Stimulated activated CD4-positive, alpha-beta T cell treated with anti-CD3 and anti-CD28 coated beads, Interleukin-2, amount 100 ng/mL, for 48 hours (primary cell): ENCODE data around the gene GLP1R.
A peak's percentile ranks its signal among the peaks of the same experiment; 100 is the strongest.

Experiments
- DNase-seq, 2 donors: peaks; one replicate each; pipeline ENCODE4 v3.0.0-alpha.2; 2020

The GLP1R gene

GRCh38 chr6:39048481-39049399 lies at the start of gene GLP1R:
GLP1R (plus strand) TSS chr6:39048781; CDS start chr6:39048841, 60 bp downstream.
- no peak for DNase-seq

DNA sequence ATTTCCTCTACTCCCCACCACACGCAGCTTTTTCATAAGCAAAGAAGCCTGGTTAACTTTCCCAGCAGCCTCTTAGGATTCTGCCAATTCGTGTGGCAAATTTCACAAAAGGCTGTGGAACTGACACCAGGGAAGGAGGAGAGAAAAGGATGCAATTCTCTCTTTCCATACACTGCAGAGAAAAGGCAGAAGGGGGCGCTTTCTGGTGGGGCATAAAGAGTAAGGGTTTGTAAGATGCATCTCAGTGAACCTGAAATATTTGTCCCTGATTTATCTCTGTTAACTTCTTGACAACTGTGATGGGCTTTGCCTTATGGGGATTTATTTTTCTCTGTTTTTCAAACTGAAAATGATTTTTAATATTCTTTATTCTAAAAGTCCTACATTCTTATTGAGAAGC lies 45.5 kb upstream of the GLP1R start:
- DNase-seq: peak in 1 of 2 donors; percentile 6

DNA sequence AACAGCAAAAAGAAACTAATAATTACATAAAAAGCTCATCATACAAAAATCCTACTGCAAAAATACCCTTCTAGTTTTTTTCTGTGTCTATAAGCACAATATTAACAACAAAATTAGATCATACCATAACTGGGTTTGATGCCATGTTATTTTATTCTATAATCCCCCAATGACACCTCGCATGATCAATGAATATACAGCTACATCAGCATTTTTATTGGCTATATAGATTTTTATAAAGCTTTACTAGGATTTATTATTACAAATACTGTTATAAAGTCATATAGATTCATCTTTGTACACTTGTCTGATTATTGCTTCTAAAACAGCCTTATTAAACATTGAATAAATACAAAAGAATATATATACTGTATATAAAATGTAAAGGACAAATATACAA lies 45.1 kb upstream of the GLP1R start:
- DNase-seq: no peak

DNA sequence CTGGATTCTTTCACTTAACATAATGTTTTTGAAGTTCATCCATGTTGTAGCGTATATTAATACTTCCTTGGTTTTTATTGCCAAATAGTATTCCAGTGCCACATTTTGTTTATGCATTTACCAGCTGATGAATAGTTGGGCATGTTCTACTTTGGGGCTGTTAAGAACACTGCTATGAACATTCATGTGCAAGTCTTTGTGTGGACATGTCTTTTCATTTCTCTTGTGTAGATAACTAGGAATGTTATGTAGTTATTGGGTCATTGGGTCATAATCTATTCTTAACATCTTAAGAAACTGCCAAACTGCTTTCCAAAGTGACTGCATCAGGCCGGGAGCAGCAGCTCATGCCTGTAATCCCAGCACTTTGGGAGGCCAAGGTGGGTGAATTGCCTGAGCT lies 43.8 kb upstream of the GLP1R start:
- no peak for DNase-seq

DNA sequence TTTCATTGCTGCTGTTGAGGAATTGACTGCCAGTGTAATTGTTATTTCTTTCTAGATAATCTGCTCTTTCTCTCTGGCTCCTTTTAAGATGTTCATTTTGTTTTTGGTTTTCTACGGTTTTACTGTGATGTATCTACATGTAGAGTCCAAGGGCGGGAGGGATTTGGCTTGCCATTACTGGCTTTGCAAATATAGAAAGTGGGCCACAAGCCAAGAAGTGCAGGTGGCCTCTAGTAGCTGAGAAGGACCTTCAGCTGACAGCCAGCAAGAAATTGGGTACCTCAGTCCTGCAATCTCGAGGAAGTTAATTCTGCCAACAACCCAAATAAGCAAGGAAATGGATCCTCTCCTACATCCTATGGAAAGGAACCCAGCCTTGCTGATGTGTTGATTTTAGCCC lies 42.8 kb upstream of the GLP1R start:
- no peak for DNase-seq

DNA sequence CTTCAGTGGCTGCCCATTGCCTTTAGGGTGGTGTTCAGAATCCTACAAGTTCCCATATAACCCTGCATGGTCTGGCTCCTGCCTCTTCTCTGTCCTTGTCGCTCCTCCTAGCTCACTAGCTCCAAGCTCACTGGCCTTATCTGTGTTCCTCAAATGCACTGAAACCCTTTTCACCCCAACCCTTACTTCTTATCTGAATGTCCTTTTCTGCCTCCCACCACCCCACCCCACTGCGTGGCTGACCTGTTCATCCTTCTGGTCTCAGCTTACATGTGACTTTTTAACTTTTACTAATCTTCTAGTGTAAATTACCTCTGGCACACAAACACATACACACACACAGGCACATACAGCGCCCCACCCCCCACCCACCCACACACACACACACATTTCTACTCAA lies 41.0 kb upstream of the GLP1R start:
- DNase-seq: no peak

DNA sequence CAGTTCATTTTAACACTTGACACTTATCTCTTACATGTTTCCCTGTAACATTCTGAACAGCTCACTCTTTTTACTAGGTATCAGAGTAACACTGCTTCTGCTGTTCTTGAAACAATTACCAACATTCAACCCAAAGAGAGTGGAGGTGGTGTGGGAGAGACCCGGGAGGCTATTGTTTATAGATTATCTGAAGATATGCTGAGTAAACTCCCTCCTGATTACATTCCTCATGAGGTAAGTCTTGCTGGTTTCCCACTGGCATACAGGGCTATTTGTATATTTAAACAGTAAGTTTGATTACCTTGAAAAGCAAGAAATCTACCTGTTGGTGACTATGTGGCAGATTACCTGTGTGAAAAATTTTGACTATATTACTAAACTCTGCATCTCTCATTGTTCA lies 39.8 kb upstream of the GLP1R start:
- DNase-seq: no peak

GRCh38 chr6:39009476-39009875 lies 39.1 kb upstream of the GLP1R start:
- DNase-seq: no peak

GRCh38 chr6:39016839-39017546 lies 31.6 kb upstream of the GLP1R start:
- DNase-seq: no peak

DNA sequence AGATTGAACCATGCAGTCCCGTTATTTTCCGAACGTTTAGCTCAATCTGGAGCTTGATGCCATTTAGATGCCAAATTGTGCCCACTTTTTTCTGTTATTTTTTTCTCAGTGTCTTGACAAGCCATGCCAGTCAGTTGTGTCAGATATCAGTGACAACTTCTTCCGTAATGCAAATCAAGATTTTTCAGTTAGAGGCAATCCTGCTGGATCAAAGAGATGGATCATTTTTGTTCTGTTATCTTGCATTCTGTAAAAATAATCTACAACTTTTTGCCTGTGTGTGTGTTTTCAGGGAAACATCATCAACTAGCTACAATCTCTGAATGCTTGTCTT lies 31.1 kb upstream of the GLP1R start:
- no peak for DNase-seq

DNA sequence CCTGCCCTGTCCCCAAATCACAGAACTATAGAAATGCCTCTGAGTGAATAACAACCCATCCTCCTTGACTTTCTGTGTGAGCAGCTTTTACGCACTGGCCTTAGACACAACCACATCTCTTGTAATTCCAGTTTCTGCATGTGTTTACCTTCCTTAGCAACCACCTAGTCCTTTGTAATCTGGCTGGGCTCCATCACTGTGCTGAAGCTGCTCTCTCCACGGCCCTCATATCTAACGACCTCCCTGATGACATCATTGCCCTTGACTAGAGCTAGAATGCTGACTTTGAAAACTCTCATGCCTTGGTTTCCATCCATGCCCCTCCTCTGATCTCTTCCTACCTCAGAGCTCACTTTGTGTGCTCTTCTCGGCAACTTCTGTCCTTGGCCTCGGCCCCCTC lies 30.5 kb upstream of the GLP1R start:
- no peak for DNase-seq

DNA sequence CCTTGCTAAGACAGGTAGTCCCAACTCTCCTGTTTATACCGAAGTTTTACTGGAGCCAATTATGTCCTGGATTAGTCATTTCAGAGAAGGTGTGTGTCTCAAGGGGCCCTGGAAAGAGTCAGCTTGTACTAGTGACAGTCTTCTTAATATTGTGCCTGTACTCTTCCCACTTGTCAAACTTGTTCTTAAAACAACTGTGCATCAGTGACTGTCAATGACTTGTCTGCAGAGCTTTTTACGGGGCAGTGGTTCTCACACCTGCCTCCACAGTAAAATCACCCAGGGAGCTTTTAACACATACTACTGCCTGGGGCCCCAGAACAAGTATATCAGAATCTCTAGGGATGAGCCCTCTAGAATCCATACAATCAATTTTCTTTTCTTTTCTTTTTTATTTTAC lies 28.4 kb upstream of the GLP1R start:
- DNase-seq: no peak

GRCh38 chr6:39021041-39021440 lies 27.5 kb upstream of the GLP1R start:
- DNase-seq: no peak

GRCh38 chr6:39021779-39022178 lies 26.8 kb upstream of the GLP1R start:
- no peak for DNase-seq

GRCh38 chr6:39026175-39026574 lies 22.4 kb upstream of the GLP1R start:
- no peak for DNase-seq

DNA sequence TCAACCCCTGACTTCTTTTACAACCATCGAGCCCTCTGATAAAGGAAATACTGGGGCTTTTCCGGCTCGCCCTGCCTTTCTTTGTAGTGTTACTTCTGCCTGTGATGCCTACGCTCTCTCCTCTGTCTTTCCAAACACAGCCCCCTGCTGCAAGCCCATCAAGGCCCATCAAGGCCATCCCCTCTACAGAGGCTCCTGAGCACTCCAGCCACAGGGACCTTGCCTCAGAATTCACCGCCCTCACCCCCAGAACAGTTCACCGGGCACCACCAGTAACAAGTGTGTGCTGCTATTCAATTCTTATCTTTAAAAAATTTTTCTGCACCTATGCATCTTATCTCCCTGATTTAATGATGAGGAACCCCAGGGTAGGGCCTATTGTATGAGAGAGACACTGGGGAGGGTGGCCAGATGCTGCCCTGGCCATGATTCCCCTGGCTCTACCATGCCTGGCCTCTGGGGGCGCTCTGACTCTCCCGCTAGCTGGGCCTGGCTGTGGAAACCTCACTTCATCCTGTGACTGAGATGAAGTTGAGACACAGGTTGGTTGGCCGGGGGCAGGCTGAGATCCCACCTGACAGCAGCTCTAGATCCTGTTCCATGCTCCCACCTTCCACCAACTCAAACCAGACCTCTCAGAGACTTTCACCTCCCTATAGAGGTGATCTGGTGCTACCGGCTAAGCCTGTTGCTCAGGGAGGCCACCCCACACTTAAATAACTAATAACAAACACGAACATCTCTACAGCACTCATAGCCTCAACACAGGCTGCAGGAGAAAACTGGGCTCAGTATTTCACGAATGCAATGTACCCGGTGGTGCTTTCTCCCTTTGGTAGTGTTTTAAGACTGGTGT lies 19.2 kb upstream of the GLP1R start:
- DNase-seq: peak; percentile 50 to 59

DNA sequence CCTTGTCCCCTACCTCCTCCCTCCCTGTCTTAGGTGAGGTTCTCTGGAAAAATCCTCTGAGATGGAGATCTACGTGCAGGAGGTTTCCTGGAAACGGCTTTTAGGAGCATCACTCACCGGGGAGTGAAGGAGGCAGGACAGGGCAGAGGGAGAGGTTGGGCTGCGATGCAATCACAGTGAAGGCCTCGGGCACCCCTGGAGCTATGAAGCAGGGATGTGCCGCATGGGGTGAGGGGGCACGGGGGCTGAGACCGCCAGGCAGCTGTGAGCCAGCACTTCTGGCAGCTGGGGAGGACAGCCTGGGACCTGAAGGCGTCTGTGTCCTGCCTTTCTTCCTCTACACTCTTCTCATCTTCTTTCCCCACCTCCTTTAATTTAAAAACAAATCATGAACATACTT lies 12.9 kb upstream of the GLP1R start:
- no peak for DNase-seq

- DNase-seq: no peak
Observed at GRCh38 chr6:39037082-39037508, 11.5 kb upstream of the GLP1R start.

DNA sequence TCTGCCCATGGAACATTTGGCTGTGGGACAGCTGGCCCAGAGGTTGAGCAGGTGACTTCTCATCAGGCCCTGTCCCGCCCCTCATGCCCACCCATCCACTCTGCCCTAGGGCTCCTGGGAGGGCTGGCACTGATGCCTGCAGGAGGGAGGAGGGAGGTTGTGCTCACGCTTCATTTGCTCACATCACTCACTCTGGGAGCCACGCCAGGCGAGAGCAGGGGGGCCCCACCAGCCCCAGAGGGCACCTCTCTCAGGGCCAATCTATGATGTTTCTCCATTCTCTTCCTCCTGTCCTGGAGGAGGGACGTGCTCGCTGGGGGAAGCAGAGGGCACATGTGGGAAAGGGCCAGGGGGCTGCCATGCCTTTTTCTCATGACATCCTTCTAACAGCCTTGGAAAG lies 10.9 kb upstream of the GLP1R start:
- no peak for DNase-seq

GRCh38 chr6:39040080-39040673 lies 8.4 kb upstream of the GLP1R start:
- DNase-seq: no peak

- DNase-seq: no peak
Observed at GRCh38 chr6:39041072-39041471, 7.5 kb upstream of the GLP1R start.

GRCh38 chr6:39043776-39044175 lies 4.8 kb upstream of the GLP1R start:
- DNase-seq: no peak

GRCh38 chr6:39044181-39044580 lies 4.4 kb upstream of the GLP1R start:
- DNase-seq: no peak
